ENCODE data around the gene RAB26. TPM values are rescaled to one million over a fixed set of nuclear protein-coding genes. Genes with fewer than 3 reads are reported as not detected.

The RAB26 gene
- total RNA-seq, 1 donor, result not detected

DNA sequence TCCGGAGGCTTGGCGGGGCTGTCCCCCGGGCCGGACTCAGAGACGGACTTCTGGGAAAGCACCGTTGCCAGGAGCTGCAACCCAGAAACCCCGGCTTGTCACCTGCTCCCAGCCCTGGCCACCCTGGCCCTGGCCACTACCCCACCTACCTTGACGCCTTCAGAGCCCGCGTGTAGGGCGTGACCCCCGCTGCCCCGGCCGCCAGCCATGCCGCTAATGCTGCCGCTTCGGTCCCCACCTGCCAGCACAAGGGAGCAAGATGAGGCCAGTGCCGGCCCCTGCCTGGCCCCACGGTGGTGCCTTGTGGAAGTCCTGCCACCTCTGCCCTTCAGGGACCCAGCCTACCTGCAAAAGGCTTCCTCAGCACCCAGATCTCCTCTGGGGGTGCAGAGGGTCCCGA is 36.5 kb downstream of the RAB26 start:
- Histone ChIP-seq H3K9me3 (ENCODE audit: low read depth, low read length) (no peaks in the 10 kb centered on the region), H3K4me3 (ENCODE audit: low read length) (no peak overlapping the region), H3K27me3 (ENCODE audit: insufficient read depth, low read length) (no peaks in the 10 kb centered on the region), H3K4me1 (ENCODE audit: insufficient read depth, low read length) (no peaks in the 10 kb centered on the region)

DNA sequence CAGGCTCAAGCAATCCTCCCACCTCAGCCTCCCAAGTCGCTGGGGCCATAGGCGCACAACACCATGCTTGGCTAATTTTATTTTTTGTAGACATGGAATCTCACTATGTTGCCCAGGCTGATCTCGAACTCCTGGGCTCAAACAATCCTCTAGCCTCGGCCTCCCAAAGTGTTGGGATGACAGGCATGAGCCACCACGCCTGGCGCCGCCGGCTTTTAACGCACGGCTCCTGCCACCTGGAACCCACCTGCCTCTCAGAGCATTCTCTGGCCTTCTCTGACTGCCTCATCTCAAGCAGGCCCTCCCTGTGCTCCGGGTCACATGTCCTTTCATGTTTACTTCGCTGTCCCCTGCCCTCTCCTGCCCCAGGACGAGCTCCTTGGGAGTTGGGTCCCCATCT is 37.6 kb downstream of the RAB26 start:
- no peaks in the 10 kb centered on the region for H3K27me3 ChIP-seq (ENCODE audit: insufficient read depth, low read length)
- H3K4me3 ChIP-seq (ENCODE audit: low read length), result no peak overlapping the region
- no peaks in the 10 kb centered on the region for H3K4me1 ChIP-seq (ENCODE audit: insufficient read depth, low read length)
- no peaks in the 10 kb centered on the region for H3K9me3 ChIP-seq (ENCODE audit: low read depth, low read length)

DNA sequence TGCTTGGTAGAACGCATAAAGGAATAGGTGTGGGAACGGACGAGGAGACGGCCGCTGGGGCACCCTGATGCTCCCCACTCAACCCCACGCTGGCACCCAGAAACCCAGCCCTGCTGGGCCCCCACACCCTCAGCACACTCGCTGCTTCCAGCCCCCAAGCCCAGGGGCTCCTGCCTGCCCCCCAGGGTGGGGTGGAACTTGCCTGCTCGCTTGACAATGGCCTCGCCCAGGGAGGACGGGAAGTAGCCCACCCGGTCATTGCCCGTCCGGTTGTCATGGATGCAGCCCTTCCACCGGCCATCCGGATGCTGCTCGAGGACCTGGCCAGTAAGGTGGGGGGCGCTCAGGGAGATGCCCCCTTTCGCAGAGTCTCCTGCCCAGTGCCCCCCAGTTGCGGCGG is 38.1 kb downstream of the RAB26 start:
- H3K9me3 ChIP-seq (ENCODE audit: low read depth, low read length), result no peaks in the 10 kb centered on the region
- no peaks in the 10 kb centered on the region for H3K27me3 ChIP-seq (ENCODE audit: insufficient read depth, low read length)

DNA sequence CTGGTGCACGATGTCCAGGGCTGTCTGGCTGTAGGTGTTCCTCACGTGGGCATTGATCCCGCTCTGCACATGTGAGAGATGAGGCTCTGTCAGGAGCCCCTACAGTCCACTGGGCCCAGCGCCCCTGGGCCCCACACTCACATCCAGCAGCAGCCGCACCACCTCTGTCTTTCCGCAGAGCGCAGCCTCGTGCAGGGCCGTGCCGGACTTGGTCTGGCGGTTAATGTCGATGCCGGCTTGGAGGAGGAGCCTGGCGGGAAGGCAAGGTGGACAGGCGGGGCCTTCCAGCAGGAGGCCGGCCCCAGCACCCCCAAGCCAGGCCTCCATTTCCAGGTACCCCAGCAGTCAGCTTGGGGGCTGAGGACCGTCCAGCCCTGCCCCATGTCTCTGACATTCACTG is 38.8 kb downstream of the RAB26 start:
- H3K4me1 ChIP-seq (ENCODE audit: insufficient read depth, low read length), result no peaks in the 10 kb centered on the region
- H3K27me3 ChIP-seq (ENCODE audit: insufficient read depth, low read length), result no peaks in the 10 kb centered on the region
- H3K9me3 ChIP-seq (ENCODE audit: low read depth, low read length), result no peaks in the 10 kb centered on the region
- H3K4me3 ChIP-seq (ENCODE audit: low read length), result no peak overlapping the region

More for the DNA sequence above, 38.1 kb downstream of the RAB26 start:
- H3K4me3 ChIP-seq (ENCODE audit: low read length), result no peak overlapping the region
- H3K4me1 ChIP-seq (ENCODE audit: insufficient read depth, low read length), result no peaks in the 10 kb centered on the region

DNA sequence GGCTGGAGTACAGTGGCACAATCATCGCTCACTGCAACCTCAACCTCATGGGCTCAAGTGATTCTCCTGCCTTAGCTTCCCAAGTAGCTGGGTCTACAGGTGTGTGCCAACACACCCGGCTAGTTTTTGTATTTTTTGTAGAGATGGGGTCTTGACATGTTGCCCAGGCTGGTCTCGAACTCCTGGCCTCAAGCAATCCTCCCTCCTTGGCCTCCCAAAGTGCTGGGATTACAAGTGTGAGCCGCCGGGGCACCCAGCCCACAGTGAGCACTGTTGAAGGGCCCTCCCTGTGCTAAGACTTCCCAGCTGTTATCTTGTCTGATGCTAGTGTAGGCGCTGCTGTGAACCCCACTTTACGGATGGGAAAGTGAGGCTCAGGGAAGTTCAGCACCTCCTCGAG is 40.0 kb downstream of the RAB26 start:
- Histone ChIP-seq H3K4me3 (ENCODE audit: low read length) (no peak overlapping the region), H3K9me3 (ENCODE audit: low read depth, low read length) (no peaks in the 10 kb centered on the region), H3K4me1 (ENCODE audit: insufficient read depth, low read length) (no peaks in the 10 kb centered on the region), H3K27me3 (ENCODE audit: insufficient read depth, low read length) (no peaks in the 10 kb centered on the region)

DNA sequence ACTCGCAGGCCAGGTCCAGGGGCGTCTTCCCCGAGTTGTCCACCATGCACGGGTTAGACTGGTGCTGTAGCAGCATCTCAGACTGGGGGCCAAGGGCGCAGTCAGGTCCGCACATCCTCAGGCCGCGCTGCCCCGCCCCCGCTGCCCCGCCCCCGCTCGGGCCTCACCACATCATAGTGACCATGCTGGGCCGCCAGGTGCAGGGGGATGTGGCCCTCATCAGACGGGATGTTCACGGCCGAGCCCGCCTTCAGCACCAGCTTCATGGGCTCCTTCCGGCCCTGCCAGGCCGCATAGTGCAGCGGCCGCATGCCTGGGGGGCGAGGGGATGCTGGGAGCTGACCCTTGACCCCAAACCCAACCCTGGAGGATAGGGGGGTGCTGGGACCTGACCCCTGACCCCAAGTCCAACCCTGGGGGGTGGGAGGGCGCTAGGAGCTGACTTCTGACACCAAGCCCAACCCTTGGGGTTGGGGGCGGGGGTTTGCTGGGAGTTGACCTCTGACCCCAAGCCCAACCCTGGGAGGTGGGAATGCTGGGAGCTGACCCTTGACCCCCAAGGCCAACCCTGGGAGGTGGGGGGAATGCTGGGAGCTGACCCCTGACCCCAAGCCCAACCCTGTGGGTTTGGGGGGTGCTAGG is 40.9 kb downstream of the RAB26 start:
- H3K4me3 ChIP-seq (ENCODE audit: low read length), result no peak overlapping the region
- H3K27me3 ChIP-seq (ENCODE audit: insufficient read depth, low read length), result no peaks in the 10 kb centered on the region
- H3K9me3 ChIP-seq (ENCODE audit: low read depth, low read length), result no peaks in the 10 kb centered on the region
- H3K4me1 ChIP-seq (ENCODE audit: insufficient read depth, low read length), result no peaks in the 10 kb centered on the region

DNA sequence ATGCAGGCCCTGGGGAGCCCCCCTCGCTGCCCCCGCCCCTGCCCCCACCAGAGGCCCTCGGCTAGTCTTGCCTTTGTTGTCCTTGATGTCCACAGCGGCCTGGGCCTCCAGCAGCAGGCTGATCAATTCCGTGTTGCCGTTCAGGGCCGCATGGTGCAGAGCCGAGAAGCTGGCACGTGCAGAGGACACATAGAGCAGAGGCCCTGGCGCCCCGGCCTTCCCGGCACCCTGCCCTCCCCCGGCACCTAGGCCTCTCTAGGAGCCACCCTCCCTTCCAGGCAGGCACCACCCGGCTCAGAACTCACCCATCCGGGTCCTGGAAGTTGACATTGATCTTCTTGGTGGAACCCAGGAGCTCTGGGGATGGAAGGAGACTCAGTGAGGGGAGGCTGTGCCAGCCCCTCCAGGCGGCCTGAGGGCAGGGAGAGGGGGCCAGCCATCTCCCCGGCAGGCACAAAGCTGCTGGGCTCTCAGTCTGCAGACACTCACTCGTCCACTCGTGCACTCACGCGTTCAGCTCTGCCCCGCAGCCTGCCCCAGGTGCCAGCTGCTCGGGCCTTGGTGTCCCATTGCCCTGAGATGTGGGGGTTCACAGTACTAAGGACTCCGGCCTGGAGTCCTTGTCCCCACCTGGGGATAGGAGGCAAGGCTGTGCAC is 41.7 kb downstream of the RAB26 start:
- no peak overlapping the region for H3K4me3 ChIP-seq (ENCODE audit: low read length)
- H3K4me1 ChIP-seq (ENCODE audit: insufficient read depth, low read length), result peaks cover 3% of the 10 kb centered on the region
- no peaks in the 10 kb centered on the region for H3K9me3 ChIP-seq (ENCODE audit: low read depth, low read length)
- peaks cover 6% of the 10 kb centered on the region for H3K27me3 ChIP-seq (ENCODE audit: insufficient read depth, low read length)

DNA sequence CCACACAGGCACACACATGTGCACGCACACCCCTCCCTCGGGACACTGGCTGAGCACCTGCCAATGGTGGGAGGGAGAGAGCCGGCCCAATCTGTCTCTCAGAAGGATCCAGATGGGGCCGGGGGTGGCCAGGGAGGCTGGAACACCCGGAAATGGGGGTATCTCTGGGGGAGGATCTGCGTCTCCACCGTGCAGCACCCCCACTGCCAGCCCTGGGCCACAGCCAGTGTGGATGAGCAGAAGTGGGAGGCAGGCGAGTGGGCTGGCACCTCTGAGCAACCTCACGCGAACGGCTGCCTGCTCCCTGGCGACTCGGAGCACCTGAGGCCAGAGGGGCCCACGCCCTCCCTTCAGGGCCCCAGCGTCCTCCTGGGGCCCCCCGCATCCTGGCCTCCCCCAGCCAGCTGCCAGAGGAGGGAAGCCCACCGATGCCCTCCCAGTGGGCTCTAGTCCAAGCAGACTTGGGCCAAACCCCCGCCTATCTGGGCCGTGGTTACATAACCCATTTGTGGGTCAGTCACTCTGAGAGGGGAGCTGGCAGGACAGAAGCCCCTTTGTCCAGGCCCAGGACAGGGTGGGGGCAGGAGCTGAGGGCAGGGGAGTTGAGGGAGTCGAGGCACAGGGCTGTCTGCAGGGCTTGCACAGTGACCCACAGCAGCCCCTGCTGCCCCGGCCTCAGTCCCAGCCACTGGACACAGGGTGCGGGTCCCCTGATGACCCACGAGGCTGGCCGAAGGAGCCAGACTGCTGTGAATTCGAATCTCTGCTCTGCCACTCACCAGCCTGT is 42.4 kb downstream of the RAB26 start:
- peaks cover 10% of the 10 kb centered on the region for H3K4me1 ChIP-seq (ENCODE audit: insufficient read depth, low read length)
- H3K27me3 ChIP-seq (ENCODE audit: insufficient read depth, low read length), result peaks cover 13% of the 10 kb centered on the region
- no peaks in the 10 kb centered on the region for H3K9me3 ChIP-seq (ENCODE audit: low read depth, low read length)
- H3K4me3 ChIP-seq (ENCODE audit: low read length), result no peak overlapping the region

DNA sequence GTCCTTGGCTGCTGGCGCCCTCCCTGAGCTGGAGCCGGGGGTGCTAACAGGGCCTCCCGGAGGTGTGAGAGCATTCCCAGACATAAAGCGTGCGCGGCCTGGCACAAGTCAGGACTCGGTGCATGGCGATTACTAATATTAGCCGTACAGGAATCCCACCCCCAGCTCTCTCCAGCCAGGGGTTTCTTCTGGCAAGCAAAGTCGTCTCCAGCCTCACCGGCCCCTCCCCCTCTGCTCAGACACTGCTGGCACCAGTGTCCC is 43.0 kb downstream of the RAB26 start:
- Histone ChIP-seq H3K4me1 (ENCODE audit: insufficient read depth, low read length) (peaks cover 11% of the 10 kb centered on the region), H3K9me3 (ENCODE audit: low read depth, low read length) (no peaks in the 10 kb centered on the region), H3K27me3 (ENCODE audit: insufficient read depth, low read length) (peaks cover 14% of the 10 kb centered on the region), H3K4me3 (ENCODE audit: low read length) (no peak overlapping the region)

DNA sequence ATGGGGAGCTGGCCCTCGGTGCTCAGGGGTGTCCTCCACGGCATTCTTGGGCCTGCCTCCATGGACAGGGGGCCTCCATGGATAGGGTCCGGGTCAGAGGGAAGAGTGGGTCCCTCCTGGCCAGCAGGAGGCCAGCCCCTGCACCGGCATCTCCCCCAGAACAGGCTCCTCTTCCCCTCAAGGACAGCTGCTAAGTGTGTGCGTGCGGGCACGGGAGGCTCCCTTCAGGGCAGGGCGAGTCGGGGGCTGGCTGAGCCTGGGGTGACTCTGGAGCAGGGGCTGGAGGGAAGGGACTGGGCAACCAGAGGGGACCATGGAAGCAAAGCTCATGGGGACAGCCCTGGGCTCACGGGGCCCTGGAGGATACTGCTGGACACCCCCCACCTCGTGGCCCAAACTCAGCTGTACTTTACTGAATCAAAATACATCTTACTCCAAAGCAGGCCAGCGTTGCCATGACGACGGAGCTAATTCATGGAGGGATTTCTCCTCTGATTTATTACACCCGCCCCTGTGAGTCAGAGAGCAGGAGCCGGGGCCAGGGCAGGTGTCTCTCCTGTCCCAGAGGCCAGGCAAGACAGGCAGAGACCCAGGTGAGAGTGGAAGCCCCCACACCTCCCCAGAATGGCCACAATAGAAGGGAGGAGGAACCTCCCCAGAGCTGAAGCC is 45.9 kb downstream of the RAB26 start:
- peaks cover 33% of the 10 kb centered on the region for H3K27me3 ChIP-seq (ENCODE audit: insufficient read depth, low read length)
- H3K4me1 ChIP-seq (ENCODE audit: insufficient read depth, low read length), result peaks cover 11% of the 10 kb centered on the region
- H3K4me3 ChIP-seq (ENCODE audit: low read length), result no peak overlapping the region
- no peaks in the 10 kb centered on the region for H3K9me3 ChIP-seq (ENCODE audit: low read depth, low read length)

DNA sequence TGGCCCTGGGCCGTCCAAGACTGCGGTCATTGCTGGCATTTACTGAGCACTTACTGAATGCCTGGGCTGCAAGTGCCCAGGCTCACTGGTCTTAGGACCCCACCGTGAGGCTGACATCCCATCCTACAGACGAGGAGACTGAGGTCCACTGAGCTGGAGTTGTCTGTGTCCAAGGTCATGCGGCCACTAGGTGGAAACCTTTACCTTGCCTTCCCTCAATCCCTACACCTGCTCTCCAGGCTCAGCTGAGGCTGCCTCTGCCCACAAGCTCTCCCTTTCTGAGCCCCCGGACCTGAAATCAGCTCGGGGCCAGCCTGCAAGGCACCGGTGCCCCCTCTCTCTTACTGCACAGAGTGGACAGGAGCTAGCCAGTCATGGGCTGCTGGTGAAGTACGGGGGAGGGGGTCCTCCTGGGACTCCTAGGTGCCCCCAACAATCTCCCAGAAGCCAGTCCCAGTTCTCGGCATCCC is 46.5 kb downstream of the RAB26 start:
- no peaks in the 10 kb centered on the region for H3K9me3 ChIP-seq (ENCODE audit: low read depth, low read length)
- peaks cover 33% of the 10 kb centered on the region for H3K27me3 ChIP-seq (ENCODE audit: insufficient read depth, low read length)
- H3K4me3 ChIP-seq (ENCODE audit: low read length), result no peak overlapping the region
- H3K4me1 ChIP-seq (ENCODE audit: insufficient read depth, low read length), result peaks cover 11% of the 10 kb centered on the region

DNA sequence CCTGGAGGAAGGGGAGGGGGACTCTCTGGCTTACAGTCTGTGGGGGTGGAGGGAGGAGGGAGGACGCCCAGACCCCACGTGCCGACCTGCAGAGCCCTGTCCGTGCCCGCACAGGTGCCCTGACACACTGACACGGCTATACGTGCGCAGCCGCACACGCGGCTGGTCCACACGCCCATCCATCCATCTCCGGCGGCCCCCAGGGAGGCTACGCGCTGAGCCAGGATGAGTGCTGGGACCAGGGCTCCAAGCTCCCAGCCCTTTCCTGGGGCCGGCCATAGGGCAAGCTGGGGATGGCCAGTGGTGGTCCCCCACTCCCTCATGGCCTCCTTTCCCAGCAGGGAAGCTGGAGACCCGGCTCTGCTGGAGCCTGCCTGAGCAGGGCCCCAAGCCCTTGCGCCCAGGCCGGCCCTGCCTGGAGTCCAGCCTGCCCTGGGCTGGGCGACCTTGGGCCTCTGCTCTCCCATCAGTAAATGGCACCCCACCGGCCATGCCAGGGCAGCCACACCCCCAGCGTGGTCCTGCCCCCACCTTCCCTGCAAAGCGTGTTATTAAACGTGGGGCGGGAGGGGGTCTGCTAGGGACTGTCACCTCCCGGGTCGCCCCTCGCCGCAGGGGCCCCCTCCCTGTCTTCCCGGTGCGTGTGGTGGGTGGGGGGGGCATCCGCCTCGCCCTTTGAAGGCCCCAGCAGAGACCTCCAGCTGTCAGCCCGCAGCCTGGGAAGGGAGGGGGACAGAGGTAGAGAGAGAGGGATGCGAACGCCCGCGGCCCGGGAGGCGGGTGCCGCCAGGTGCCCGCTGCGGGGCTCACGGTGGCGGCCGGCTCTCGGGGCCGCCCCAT is 47.1 kb downstream of the RAB26 start:
- Histone ChIP-seq H3K27me3 (ENCODE audit: insufficient read depth, low read length) (peaks cover 33% of the 10 kb centered on the region), H3K4me3 (ENCODE audit: low read length) (no peak overlapping the region), H3K9me3 (ENCODE audit: low read depth, low read length) (no peaks in the 10 kb centered on the region), H3K4me1 (ENCODE audit: insufficient read depth, low read length) (peaks cover 11% of the 10 kb centered on the region)

DNA sequence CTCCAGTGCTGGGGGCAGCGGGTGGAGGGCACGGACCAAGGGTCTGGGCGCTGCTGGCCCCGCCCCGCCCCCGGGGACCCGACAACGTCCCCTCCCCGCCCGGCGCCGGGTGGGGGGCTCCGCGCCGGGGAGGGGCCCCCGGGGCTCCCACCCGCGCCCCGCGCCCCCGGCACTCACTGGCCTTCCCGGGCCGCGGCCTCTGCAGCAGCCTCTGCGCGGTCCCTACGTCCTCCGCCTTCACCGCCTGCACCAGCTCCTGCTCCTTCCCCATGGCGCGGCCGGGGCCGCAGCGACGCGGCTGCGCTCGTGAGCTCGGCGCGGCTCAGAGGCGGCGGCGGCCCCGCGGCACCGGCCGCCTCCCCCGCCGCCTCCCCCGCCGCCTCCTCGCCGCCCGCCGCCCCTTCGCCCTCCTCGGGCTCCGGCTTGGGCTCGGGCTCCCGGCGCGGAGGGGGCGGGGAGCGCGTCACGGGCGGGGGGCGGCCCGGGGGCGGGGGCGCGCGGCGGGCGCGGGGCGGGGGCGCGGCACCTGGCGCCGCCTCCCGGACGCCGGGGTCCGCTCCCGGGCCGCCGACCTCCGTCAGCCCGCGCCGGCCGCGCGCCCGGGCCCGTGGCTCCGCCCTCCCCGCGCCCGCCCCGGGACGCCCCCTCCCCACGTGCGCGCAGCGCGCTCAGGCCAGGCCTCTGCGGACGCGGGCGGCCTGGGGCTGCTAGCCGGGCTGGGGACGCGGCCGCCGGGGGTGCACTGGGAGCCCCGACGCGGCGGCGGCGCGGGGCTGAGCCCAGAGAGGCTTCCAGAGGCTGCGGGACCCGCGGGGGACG is 47.9 kb downstream of the RAB26 start, which contains the start of gene CASKIN1:
CASKIN1 (minus strand) TSS at position 444 of the 819 bp plus-strand sequence; CDS start at position 271, 173 bp downstream.
- peaks cover 33% of the 10 kb centered on the region for H3K27me3 ChIP-seq (ENCODE audit: insufficient read depth, low read length)
- H3K9me3 ChIP-seq (ENCODE audit: low read depth, low read length), result no peaks in the 10 kb centered on the region
- peaks cover 11% of the 10 kb centered on the region for H3K4me1 ChIP-seq (ENCODE audit: insufficient read depth, low read length)
- no peak within 1 kb of the TSS for H3K4me3 ChIP-seq (ENCODE audit: low read length)
